T1000 (cell line): Measurements from ENCODE around the gene PTPRS.
"Not testable (repeated sequence)": the region's sequence is repeated elsewhere in the genome, so short reads cannot be mapped to it uniquely, and the experiment has no call there.

Experiments
- DNase-seq: peaks from one replicate; lab custom pipeline; 2025; ENCODE audit warnings: mixed read lengths; lab: John Stamatoyannopoulos, UW

PTPRS gene

GRCh38 chr19:5340637-5341447 is at the start of gene PTPRS:
Gene PTPRS, minus strand, starts transcription at chr19:5340812. Its CDS starts 54,672 bp downstream, at chr19:5286140.
- peak; percentile 84 for DNase-seq

DNA sequence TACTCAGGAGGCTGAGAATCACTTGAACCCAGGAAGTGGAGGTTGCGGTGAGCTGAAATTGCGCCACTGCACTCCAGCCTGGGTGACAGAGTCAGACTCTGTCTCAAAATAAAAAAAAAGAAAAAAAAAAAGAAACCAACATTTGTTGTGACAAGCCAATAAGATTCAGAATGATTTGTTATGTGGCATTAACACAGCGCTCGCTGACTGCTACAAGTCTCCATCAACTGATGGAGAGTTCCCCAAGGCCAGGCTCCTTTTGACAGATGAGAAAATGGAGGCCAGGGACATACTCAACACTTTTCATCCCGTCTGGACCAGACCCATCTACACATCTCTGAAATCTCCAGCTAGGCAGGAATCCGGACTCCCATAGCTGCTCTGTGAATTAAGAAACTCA is 48.7 kb upstream of the PTPRS start:
- no peak for DNase-seq

DNA sequence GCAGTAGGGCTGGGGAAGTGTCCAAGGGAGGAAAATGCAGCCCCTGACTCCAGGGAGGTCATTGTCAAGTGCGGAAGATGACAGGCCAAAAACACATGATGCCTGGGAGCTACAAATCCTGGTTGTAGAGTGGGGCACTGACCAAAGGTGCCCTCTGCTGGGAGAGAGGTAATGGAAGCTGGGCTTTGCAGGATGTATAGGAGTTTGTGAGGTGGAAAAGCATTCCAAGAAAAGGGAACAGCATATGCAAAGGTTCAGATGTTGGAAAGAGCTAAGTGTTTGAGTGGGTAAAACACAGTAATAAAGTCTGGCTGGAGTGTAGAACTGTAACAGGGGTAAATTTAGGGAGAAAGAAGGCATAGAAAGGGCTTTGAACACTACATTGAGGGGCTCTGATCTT is 46.9 kb upstream of the PTPRS start:
- no peak for DNase-seq

- DNase-seq: no peak
Observed at GRCh38 chr19:5386841-5387240, 46.2 kb upstream of the PTPRS start.

GRCh38 chr19:5381197-5381596 is 40.6 kb upstream of the PTPRS start:
- DNase-seq: not testable (repeated sequence)

DNA sequence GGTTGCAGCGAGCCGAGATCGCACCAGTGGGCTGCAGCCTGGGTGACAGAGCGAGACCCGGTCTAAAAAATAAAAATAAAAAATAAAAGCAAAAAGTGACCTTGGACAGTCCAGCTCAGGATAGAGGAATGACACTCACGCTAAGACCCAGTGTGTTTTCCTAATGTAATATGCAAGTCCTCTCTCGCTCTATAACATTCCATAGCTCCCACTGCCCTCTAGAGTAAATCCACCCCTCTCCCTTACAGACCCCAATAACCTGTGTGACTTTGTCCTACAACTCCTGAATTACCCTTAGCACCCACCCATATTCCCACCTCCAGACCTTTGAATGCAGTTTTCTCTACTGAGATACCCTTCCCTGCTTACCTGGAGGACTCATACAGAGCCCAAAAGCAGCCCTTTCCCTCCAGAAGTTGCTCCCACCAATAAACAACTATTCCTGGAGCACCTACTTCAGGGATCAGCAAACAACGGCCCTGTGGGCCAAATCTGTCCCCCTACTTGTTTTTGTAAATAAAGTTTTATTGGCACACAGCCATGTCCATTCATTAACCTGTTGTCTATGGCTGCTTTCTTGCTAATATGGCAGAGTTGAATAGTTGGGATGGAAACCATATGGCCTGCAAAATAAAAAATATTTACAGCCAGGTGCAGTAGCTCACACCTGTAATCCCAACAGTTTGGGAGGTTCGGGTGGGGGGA is 39.8 kb upstream of the PTPRS start:
- no peak for DNase-seq

GRCh38 chr19:5376928-5377327 is 36.3 kb upstream of the PTPRS start:
- DNase-seq: no peak

DNA sequence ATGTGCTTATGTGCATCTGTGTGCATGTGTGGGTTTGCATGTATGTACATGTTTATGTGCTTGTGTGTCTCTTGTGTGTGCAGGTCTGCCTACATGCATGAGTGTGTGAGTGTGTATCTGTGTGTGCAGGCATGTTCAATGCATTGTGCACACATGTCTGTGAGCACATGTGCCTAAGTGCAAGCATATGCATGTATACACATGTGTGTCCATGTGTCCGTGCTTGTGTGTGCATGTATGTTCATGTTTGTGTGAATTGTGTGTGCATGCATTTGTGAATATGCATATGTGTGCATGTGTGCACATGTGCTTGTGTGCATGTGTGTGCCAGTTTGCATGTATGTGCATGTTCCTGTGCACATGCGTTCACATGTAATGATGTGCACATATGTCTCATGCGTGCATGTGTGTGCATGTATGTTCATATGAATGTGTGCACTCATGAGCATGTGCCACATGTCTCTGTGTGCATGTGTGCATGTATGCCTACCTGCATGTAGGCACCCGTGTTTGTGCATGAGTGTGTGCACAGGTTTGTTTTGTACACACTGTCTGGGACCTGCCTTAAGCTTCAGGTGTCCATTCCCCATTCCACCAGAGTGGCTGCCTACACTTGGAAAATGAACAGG is 32.1 kb upstream of the PTPRS start:
- no peak for DNase-seq

GRCh38 chr19:5369962-5370367 is 29.4 kb upstream of the PTPRS start:
- DNase-seq: no peak

DNA sequence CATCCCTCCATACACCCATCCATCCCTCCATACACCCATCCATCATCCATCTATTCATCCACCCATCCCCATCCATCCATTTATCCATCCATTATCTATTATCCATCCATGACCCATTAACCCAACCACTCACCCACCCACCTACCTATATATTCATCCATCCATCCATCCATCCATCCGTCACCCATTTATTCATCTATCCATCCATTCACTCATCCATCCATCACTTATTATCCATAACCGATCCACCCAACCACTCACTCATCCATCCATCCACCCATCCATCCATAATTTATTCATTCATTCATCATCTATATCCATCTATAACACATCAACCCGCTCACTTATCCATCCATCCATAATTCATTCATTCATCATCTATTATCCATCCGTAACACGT is 28.7 kb upstream of the PTPRS start:
- DNase-seq: no peak

- no peak for DNase-seq
Observed at GRCh38 chr19:5367530-5368133, 27.0 kb upstream of the PTPRS start.

- no peak for DNase-seq
Observed at GRCh38 chr19:5365905-5366304, 25.3 kb upstream of the PTPRS start.

- no peak for DNase-seq
Observed at GRCh38 chr19:5364674-5365073, 24.1 kb upstream of the PTPRS start.

- DNase-seq: not testable (repeated sequence)
Observed at GRCh38 chr19:5361839-5362238, 21.2 kb upstream of the PTPRS start.

GRCh38 chr19:5361407-5361806 is 20.8 kb upstream of the PTPRS start:
- DNase-seq: no peak

DNA sequence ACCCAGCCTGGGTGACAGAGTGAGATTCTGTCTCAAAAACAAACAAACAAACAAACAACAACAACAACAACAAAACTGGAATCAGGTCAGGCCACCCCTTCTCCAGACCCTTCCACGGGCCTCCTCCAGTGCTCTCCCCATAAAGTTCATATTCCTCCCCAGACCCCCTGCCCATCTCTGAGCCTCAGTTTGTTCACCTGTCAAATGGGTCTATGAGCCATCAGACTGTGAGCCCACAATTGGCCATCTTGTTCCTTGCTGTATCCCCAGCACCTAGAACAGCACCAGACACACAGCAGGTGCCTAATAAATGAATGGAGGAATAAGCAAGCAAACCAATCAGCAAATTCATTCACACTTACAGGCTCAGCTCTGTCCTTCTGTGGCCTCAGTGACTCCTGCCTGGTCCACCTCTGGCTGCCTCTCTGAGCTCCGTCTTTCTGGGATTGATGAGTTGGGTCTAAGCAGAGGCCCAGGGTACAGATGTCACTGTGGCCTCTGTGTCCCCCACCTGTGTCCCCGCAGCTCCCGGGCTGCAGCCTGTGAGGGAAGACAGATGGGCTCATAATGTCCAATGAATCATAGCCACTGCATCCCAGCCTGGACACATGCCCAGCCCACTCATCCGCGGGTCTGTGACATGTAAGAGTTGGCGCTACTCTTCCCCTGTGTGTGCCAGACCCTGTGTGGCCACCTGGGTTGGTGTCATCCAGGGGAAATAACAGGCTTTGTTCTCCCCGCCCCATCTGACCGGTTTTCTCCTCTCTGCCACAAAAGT is 19.6 kb upstream of the PTPRS start:
- DNase-seq: no peak

DNA sequence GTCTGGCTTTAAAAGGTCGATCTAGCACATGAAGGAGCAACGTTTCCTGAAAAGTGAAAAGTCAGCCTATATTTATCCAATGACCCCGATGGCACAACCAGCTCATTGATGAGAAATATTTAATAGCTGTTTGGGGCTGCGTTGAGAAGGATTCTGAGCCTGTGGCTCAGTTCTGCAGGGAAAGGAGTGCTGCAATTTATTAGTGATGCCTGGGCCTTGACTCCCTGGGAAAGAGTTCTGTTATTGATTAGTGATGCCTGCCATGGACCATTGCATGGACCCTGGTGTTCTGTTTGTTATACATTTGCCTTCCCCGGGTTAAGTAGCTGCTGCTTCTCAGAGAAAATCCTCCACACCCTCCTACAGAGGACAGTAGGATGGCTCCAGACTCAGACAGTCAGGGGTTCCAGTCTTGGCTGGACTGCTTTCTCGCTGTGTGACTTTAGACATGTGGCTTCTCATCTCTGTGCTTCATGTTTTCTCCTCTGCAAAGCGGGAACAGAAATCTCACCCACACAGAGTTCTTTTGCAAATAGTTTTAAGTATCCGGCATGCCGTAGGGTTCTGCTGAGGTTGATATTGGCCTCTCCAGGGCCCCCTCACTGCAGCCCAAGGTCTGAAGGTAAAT is 17.7 kb upstream of the PTPRS start:
- no peak for DNase-seq

GRCh38 chr19:5357584-5357983 is 17.0 kb upstream of the PTPRS start:
- DNase-seq: no peak

- no peak for DNase-seq
Observed at GRCh38 chr19:5356918-5357317, 16.3 kb upstream of the PTPRS start.

DNA sequence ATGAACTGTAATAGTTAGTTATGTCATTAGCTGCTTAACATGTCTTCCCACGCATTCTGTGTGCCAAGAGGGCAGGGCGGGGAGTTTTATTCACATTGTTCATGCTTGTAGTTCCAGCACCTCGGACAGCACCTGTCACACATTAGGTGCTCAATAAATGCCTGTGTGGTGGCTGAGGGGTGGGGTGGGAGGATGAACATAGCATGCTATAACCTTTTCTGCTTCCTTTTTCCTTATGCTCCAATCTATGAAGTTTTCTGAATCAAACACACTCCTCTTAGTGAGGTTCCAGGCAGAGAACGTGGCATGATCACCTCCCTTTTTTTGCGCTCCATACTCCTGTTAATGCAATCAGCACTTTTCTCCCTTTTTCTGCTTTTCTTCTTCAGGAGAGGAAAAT is 15.8 kb upstream of the PTPRS start:
- no peak for DNase-seq

DNA sequence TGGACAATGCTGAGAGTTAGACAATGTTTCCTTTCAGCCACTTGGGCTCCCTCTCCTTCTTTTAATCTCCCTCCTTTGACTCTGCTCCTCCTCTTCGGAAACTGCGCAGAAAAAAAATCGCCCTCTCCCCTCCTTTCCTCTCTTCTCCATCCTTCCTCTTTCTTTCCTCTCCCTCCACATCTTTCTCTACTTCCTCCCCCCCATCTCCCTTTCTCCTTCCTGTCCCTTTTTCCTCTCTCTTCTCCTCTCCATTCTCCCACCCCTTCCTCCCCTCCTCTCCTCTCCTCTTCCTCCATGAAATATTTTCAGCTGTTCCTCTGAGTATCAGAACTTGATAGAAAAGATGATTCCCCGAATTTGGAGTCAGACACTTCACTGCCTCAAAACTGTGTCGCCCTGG is 15.1 kb upstream of the PTPRS start:
- no peak for DNase-seq
